Left lung (tissue), 10 donors: ENCODE results near the gene ATP6V0E1. TPM values are rescaled to one million over a fixed set of nuclear protein-coding genes. Genes with fewer than 3 reads are reported as not detected.

ENCODE experiments used
- ATAC-seq: fragments of 200-7000 bp; cut with Tn5 transposase; one replicate; pipeline ENCODE4 v1.9.1; 2020; ENCODE audit warnings: moderate library complexity
- DNase-seq, 4 donors: peaks; one replicate each; pipeline ENCODE4 v3.0.0-alpha.2; 2013 to 2020
- H3K27ac ChIP-seq, 2 donors: fragments of 200-600 bp; sonication (generic) in 1 of 2; one replicate each; pipeline versions ENCODE4 v1.5.0 to v1.8.0; 2020 to 2021
- H3K27me3 ChIP-seq, 2 donors: fragments of 200-600 bp; sonication (generic) in 1 of 2; one replicate each; pipeline versions ENCODE4 v1.5.0 to v1.8.0; 2020 to 2021
- H3K36me3 ChIP-seq, 2 donors: fragments of 200-600 bp; sonication (generic) in 1 of 2; one replicate each; pipeline versions ENCODE4 v1.5.0 to v1.8.0; 2020 to 2021
- H3K4me1 ChIP-seq, 2 donors: fragments of 200-600 bp; one replicate each; pipeline ENCODE4 v1.8.0; 2021
- H3K4me3 ChIP-seq, 2 donors: fragments of 200-600 bp; sonication (generic) in 1 of 2; one replicate each; pipeline versions ENCODE4 v1.5.0 to v1.8.0; 2020 to 2021; ENCODE audit warnings: mild to moderate bottlenecking in 1 of 2
- H3K9me3 ChIP-seq, 2 donors: fragments of 200-600 bp; sonication (generic) in 1 of 2; one replicate each; pipeline versions ENCODE4 v1.5.0 to v1.8.0; 2020 to 2021
- CTCF ChIP-seq, 2 donors: fragments of 200-600 bp; sonication (generic) in 1 of 2; IDR thresholded peaks; one replicate each; pipeline versions ENCODE4 v1.5.0 to v1.8.0; 2021; ENCODE audit warnings: antibody characterized with exemption in 2 of 2
- intact Hi-C, 2 donors: fragments of 100-400 bp; cut with DNase I; formaldehyde crosslinking; loops; one replicate each; pipeline versions ENCODE4 v1.11.2 to v1.14.2; 2022
- polyA plus RNA-seq, 6 donors: library from polyadenylated mRNA; unstranded; fragments of 120-200 nt; gene quantifications; one replicate each; pipeline ENCODE4 v1.2.1, GENCODE V29; 2013; ENCODE audit not compliant: insufficient read length in 6 of 6
- total RNA-seq, 2 donors: library from RNA; stranded (reverse); fragmentation: NEBNext Ultra II Directional; extraction: Animal tissue kit (Norgen Biotek cat#: 25700); gene quantifications; one replicate each; pipeline ENCODE4 v1.2.1, GENCODE V29; 2021
- donor health status: DM: no; HTN: yes; CAD: no.
- donor health status: DM: no; HTN: no; CAD: no.

ATP6V0E1 gene
- total and polyA plus RNA-seq, 8 donors = 132 to 385 (median 159) TPM

GRCh38 chr5:173055042-173055721 lies 71.6 kb downstream of the ATP6V0E1 start:
- peak overlapping the region in 1 of 2 donors; percentile 98 for H3K27ac ChIP-seq
- peaks cover 13 to 32% of the 10 kb centered on the region in 2 donors for H3K4me1 ChIP-seq
- peaks cover 0 to 6% of the 10 kb centered on the region in 2 donors for H3K27me3 ChIP-seq
- no peaks in the 10 kb centered on the region for H3K9me3 ChIP-seq
- TF ChIP-seq CTCF (IDR thresholded peaks at IDR 0.05) = no peak
- no peak for DNase-seq
- peak overlapping the region; percentile 100 for H3K4me3 ChIP-seq
- no peaks in the 10 kb centered on the region for H3K36me3 ChIP-seq
- no peak for ATAC-seq
- intact Hi-C loops = no loop called here

GRCh38 chr5:173055722-173055982 lies 72.1 kb downstream of the ATP6V0E1 start:
- ATAC-seq (no peak), DNase-seq (no peak)
- peak overlapping the region; percentile 98 to 99 for H3K27ac ChIP-seq
- peak overlapping the region; percentile 100 for H3K4me3 ChIP-seq
- TF ChIP-seq CTCF (IDR thresholded peaks at IDR 0.05) = no peak
- H3K9me3 ChIP-seq = no peaks in the 10 kb centered on the region
- no peaks in the 10 kb centered on the region for H3K36me3 ChIP-seq
- intact Hi-C loops = no loop called here
- H3K4me1 ChIP-seq = peaks cover 13 to 32% of the 10 kb centered on the region in 2 donors
- H3K27me3 ChIP-seq = peaks cover 0 to 6% of the 10 kb centered on the region in 2 donors

DNA sequence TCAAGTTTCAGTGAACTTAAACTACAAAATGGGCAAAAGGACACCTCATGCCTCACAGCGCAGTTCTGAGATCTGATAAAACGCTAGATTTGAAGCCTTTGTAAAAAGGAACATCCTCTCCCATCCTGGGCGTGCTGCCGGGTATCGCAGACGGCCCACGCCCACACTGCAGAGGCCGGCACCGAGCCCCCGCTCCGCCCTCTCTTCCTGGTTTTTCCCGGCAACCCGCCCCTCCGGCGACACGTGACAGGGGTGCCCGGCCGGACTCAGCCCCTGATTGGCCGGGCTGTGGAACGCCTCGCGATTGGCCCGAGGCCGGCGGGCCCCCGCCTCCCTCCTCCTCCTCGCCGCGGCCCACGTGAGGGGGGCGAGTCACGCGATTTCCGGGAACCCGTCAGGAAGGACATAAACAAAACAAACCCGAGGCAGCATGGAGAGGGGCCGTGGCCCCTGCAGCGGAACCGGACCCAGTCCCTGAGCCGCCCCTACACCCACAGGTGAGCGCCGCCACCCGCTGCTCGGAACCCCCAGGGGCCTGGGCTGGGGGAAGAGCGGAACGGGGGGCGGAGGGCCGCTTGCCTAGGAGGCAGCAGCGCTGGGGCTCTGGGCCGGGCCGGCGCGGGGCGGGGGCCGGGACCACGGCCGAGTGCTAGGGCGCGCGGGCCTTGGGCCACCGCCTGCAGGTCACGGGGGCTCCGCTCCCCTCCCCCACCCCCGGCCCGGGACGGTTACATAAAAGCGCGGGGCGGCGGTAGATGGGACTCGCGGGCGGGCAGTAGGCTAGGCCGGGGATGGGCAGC lies 72.6 kb downstream of the ATP6V0E1 start, which contains the start of gene CREBRF:
Gene CREBRF (plus strand): TSS at position 370 of the 800 bp plus-strand sequence. CDS start 24,424 bp downstream, outside the sequence.
- ATAC-seq (peak; percentile 85), DNase-seq (peak; percentile 95 to 98 (median 98))
- Histone ChIP-seq H3K9me3 (no peaks in the 10 kb centered on the region), H3K27ac (peak within 1 kb of the TSS; percentile 98 to 99), H3K36me3 (no peaks in the 10 kb centered on the region), H3K4me1 (peaks cover 13 to 32% of the 10 kb centered on the region in 2 donors), H3K27me3 (peaks cover 0 to 2% of the 10 kb centered on the region in 2 donors), H3K4me3 (peak within 1 kb of the TSS; percentile 100)
- intact Hi-C loops = no loop called here
- TF ChIP-seq CTCF (IDR thresholded peaks at IDR 0.05) = no peak

- no peak for TF ChIP-seq CTCF (IDR thresholded peaks at IDR 0.05)
- Histone ChIP-seq H3K36me3 (no peaks in the 10 kb centered on the region), H3K9me3 (no peaks in the 10 kb centered on the region), H3K27me3 (no peaks in the 10 kb centered on the region), H3K27ac (peak overlapping the region; percentile 98 to 99), H3K4me3 (peak overlapping the region; percentile 100), H3K4me1 (peaks cover 13 to 36% of the 10 kb centered on the region in 2 donors)
- intact Hi-C loops = no loop called here
- peak; percentile 77 for ATAC-seq
- DNase-seq = peak in 1 of 4 donors; percentile 93
Measured at GRCh38 chr5:173056783-173057061, 73.2 kb downstream of the ATP6V0E1 start.
